ENCODE data around the gene LCE2B. TPM values are rescaled to one million over a fixed set of nuclear protein-coding genes. Genes with fewer than 3 reads are reported as not detected.
A peak's percentile ranks its signal among the peaks of the same experiment; 100 is the strongest.
"Not testable (repeated sequence)": the region's sequence is repeated elsewhere in the genome, so short reads cannot be mapped to it uniquely, and the experiment has no call there.

The LCE2B gene, protein sequence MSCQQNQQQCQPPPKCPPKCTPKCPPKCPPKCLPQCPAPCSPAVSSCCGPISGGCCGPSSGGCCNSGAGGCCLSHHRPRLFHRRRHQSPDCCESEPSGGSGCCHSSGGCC
- not detected in 2 replicates for total RNA-seq
- polyA plus RNA-seq (2012) = not detected

DNA sequence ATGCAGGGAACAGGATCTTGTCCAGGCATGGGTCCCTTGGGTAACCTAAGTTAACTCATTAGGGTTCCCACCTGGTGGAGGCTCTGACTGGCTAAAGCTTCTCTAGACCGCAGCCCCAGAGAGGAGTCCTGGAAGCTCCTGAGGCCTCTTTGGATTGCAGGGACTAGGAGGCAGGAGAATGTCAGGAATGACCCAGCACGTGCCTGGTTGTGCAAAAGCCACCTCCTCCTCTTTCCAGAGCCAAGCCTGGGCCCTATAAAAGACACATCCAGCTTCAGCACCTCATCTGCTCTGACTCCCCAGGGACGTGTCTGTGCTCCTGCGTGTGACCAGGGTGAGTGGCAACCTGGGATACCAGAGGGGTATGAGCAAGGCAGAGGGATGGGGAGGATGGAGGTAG is at the start of gene LCE2B:
LCE2B (plus strand) TSS at position 301 of the 400 bp plus-strand sequence. CDS start 721 bp downstream, outside the sequence.
- not testable (repeated sequence) for DNase-seq (ENCODE audit: low read depth)

DNA sequence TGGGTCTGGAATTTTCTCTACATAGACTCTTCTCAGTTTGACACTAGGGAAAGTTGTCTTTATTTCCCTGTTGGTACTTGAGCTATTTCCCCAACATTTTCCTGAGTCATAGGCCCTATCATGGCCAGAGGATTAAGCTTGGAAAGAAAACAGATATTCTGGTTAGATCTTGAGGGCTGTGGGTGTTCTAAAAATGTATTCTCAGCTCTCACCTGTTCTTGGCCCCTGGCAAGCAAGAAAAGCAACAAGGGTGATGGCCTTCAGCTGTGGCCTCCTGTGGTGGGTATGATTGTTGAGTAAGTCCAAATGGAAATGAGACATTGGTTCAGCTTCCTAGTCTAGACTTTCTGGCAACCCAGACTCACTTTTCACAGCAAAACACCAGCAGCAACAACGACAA is 45.6 kb upstream of the LCE2B start:
- peak; percentile 92 for DNase-seq (ENCODE audit: low read depth)

DNA sequence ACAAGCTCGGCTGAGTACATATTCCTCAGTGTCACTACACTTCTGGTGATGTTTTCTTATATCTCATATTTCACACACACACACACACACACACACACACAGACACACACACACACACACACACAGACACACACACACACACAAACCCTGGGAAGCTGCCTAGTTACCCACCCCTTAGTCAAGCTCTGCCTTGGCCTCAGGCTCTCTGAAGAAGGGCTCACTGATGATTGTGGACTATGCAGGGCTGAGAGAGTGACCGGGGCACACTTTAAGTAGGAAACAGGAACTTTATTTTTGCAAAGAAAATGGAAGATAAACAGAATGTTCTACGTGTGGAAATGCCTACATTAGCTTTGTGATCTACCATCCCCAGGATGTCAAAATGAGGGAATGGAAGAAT is 42.0 kb upstream of the LCE2B start:
- DNase-seq (ENCODE audit: low read depth) = peak; percentile 22

DNA sequence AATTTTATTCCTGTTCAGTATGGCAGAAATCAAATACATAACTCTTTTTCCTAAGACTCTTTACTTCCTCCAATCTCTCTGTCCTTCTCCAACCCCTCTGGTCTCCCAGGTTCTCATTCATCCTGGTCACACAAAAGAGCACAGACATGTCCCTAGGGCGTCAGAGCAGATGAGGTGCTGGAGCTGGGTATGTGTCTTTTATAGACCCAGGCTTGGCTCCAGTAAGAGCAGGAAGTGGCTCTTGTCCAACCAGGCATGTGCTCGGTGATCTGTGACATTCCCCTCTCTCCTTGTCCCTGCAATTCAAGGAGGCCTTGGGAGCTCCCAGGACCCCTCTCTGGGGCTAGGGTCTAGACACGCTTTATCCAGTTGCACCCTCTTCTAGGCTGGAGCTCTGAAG is 40.8 kb upstream of the LCE2B start:
- peak; percentile 64 for DNase-seq (ENCODE audit: low read depth)

DNA sequence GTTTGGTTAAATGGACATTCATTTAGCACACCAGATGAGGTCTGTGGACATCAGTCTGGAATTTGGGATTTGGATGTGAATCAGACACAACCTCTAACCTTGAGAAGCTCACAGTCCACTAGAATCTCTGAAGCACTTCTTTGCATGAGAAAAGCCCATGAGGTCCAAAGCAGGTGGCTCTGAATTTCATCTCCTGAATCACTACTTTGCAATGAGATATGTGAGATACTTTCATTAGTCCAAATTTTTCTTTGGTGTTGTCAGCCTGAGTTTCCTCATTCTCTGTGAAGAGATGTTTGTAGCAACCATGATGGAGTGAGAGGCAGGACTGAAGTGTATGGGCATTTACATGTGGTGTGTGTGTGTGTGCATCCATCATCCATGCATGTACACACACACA is 39.3 kb upstream of the LCE2B start:
- DNase-seq (ENCODE audit: low read depth) = peak; percentile 13

DNA sequence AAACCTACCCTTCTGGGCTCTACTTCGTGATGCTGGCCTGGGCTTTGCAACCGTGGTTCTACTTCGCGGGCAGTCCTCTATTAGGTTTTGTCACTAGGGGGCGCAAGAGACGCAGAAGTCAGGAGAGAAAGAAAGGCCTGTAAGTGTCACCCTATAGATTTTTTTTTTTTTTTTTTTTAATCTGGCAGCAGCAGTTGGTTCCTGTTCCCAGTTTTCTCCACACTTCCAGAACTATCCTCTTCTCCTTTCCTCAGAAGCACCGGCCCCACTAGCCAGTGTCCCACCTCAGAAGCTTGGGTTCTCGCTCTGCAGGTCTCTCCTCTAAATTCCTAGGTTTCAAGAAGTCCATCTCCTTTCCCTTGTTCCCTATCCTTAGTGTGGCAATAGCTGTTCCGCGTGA is 31.8 kb upstream of the LCE2B start:
- peak; percentile 50 for DNase-seq (ENCODE audit: low read depth)

DNA sequence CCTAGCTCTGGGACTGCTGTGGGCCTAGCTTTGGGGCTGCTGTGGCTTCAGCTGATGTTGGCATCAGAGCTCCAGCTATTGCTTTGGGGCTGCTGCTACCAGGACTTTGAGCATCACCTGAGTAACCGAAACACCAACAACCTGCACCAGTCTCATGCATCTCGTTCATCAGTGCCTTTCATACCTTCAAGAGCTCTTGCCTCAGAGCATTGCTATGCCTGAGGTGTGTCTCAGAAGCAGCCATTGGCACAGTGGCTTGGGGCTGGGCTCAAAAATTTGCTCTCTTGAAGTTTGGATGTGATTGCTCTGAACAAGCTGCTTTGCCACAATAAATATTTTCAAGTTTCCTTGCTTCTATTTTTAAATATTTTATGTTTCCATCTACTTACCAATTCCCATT is 29.5 kb upstream of the LCE2B start:
- DNase-seq (ENCODE audit: low read depth) = no peak

DNA sequence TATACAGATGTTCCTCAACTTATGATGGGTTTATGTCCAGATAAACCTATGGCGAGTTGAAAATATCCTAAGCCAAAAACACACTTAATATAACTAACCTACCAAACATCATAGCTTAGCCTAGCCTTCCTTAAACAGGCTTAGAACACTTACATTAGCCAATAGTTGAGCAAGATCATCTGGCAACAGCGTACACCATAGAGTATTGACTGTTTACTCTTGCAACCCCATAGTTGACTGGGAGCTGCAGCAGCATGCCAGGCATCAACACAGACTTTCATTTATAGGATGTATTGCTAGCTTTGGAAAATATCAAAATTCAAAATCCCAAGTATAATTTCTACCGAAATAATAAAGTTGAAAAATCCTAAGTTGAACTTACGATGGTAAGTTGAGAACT is 28.2 kb upstream of the LCE2B start:
- DNase-seq (ENCODE audit: low read depth) = no peak

DNA sequence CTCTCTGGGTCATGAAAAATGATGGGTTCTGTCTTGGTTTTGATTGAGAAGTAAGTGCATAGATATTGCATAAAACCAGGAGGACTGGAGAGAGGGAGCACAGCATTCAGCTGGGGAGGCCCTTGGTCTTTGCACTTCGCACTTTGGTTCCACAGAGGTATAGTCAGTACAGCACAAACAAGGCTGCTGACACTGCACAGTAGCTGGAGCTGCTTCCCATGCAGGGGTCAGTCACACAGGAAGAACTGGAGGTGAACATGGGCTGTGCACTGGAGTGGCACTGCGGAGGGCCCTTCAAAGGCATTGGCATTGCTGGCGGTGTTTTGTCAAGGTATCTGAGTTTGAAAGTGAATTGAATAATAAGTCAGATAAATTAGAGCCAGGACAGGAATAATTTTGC is 27.3 kb upstream of the LCE2B start:
- no peak for DNase-seq (ENCODE audit: low read depth)

DNA sequence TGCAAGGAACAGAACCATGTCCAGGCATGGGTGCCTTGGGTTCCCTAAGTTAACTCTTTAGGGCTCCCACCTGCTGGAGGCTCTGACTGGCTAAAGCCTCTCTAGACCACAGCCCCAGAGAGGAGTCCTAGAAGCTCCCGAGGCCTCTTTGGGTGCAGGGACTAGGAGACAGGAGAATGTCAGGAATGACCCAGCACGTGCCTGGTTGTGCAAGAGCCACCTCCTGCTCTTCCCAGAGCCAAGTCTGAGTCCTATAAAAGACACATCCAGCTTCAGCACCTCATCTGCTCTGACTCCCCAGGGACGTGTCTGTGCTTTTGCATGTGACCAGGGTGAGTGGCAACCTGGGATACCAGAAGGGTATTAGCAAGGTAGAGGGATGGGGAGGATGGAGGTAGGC is 22.8 kb upstream of the LCE2B start, which contains the start of gene LCE2D:
LCE2D (plus strand) TSS at position 283 of the 400 bp plus-strand sequence. CDS start 726 bp downstream, outside the sequence.
- DNase-seq (ENCODE audit: low read depth) = no peak

DNA sequence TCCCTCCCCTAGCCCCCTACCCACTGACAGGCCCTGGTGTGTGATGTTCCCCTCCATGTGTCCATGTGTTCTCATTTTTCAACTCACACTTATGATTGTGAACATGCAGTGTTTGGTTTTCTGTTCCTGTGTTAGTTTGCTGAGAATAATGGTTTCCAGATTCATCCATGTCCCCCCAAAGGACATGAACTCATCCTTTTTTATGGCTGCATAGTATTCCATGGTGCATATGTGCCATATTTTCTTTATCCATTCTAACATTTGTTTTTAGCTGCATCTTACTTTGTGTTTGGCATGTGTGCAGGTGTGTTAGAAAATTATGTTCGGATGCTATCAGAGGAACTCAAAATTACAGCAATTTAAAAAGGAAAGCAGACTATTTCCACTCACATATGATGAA is 19.8 kb upstream of the LCE2B start:
- not testable (repeated sequence) for DNase-seq (ENCODE audit: low read depth)

DNA sequence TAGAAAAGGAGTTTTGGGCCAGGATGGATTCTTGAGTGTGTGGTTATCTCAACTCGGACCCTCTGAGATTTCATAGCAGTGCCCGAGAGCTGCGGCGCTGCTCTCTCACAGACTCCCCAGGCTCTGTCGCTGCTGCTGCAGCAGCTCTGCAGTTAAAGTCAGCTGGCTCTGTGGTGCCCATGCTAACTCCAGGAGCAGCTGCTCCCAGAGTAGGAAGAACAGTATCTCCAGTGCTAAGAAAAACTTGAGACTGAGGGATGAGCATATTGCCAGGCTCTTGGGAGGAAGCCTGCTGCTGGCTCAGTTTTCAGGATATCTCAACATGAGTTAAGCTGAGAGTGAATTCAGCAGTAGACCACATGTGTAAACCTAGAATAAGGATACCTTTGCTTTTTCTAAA is 18.3 kb upstream of the LCE2B start:
- DNase-seq (ENCODE audit: low read depth) = peak; percentile 34

DNA sequence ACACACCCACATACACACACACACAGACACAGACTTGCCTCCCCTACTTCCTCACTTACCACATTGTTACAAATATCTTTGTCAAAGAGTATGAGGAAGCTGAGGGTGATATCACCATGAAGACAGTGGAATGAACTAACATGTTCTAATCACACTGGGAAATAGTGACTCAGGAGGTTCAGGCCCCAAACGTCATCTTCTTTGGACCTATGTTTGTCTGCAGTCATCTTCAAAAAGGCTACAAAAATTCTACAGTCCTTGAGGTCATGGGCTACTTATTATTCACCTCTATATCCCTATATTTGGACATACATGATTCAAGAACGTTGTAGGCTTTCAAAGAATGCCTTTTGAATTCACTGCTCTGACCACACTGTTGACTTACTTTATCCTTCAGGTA is 12.9 kb upstream of the LCE2B start:
- DNase-seq (ENCODE audit: low read depth) = no peak

DNA sequence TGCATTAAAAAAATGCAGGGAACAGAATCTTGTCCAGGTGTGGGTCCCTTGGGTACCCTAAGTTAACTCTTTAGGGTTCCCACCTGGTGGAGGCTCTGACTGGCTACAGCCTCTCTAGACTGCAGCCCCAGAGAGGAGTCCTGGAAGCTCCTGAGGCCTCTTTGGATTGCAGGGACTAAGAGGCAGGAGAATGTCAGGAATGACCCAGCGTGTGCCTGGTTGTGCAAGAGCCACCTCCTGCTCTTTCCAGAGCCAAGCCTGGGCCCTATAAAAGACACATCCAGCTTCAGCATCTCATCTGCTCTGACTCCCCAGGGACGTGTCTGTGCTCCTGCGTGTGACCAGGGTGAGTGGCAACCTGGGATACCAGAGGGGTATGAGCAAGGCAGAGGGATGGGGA is 10.9 kb upstream of the LCE2B start, which contains the start of gene LCE2C:
LCE2C (plus strand) TSS at position 297 of the 400 bp plus-strand sequence. CDS start 737 bp downstream, outside the sequence.
- not testable (repeated sequence) for DNase-seq (ENCODE audit: low read depth)

DNA sequence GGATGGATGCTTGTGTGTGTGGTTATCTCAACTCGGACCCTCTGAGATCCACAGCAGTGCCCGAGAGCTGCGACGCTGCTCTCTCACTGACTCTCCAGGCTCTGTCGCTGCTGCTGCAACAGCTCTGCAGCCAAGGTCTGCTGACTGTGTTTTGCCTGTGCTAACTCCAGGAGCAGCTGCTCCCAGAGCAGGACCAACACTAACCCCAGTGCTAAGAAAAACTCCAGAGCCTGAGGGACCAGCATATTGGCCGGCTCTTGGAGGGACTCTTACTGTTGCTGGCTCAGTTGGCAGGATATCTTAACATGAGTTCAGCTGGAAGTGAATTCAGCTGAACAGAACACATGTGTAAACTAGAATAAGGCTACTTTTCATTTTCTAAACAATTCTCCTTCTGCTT is 6.5 kb upstream of the LCE2B start:
- DNase-seq (ENCODE audit: low read depth) = peak; percentile 33

DNA sequence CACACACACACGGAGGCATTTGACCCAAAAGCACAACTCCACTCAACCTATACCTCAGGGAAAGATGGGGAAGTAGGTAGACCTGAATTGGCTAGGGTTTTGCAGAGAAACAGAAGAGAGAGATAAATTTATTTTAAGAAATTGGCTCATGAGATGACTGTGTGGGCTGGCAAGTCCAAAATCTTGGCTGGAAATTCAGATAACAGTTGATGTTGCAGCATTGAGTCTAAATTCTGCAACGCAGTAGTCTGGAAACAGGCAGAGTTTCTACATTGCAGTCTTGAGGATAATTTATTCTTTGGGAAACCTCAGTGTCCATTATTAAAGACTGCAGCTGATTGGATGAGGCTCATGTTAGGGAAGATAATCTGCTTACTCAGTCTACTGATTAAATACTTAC is 4.3 kb upstream of the LCE2B start:
- DNase-seq (ENCODE audit: low read depth) = no peak

DNA sequence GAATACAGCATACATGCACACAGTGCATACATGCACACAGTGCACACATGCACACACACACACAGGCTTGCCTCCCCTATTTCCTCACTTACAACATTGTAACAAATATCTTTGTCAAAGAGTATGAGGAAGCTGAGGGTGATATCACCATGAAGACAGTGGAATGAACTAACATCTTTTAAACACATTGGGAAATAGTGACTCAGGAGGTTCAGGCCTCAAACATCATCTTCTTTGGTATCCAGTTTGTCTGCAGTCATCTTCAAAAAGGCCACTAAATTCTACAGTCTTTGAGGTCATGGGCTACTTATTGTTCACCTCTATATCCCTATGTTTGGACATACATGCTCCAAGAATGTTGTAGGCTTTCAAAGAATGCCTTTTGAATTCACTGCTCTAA is 2.1 kb upstream of the LCE2B start:
- no peak for DNase-seq (ENCODE audit: low read depth)

DNA sequence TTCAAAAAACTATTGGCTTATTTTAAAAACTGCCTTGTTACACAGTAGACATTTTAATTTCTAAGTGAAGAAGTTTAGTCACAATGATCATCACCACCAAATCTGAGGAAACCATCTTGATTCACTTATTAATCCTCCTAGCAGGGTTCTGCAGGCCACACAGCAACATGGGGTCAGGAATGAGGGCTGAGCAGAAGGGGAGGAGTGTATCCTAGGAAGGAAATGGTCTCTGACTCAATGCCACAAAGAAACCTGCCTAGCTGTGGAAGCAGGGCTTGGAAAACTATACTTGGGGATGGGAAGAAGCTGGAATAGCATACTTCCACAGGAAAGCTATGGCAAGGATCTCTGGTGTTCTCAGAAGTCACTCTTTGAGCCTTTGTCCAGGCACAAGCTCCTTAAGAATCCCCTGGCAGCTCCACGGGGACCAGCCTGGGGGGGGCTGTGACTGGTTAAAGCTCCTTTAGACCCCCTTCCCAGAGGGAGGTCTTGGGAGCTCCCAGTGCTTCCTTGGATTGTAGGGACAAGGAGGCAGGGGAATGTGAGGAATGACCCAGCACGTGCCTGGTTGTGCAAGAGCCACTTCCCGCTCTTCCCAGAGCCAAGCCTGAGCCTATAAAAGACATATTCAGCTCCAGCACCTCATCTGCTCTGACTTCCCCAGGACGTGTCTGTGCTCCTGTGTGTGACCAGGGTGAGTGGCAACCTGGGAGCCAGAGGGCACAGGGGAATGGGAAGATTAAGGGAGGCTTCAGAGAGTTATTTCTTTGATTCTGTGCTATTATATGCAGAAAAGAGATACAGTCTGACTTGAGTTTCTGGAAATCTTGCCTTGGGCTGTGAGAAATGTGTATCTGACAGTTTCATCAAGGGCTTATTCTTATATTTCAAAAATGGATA is 12.0 kb downstream of the LCE2B start, which contains the start of gene LCE2A:
LCE2A (plus strand) TSS at position 645 of the 900 bp plus-strand sequence. CDS start 557 bp downstream, outside the sequence.
- no peak for DNase-seq (ENCODE audit: low read depth)

DNA sequence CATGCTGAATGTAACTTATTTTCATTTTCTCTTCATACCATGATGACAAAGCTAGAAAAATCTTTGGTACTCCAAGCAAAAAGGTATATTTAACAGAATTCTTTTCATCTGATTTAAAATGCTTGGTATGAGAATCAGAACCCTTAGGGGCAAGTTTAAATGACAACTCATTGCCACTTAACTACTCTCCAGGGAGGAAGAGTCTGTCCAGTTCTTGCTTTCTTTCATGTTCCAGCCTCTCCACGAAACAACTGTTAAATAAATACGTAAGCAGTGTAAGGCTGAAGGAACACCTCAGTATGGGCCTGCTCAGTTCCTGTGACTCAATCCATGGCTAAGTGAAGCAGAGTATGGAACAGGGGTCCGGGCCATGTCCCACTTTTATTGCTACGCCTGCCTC is 13.8 kb downstream of the LCE2B start:
- no peak for DNase-seq (ENCODE audit: low read depth)

DNA sequence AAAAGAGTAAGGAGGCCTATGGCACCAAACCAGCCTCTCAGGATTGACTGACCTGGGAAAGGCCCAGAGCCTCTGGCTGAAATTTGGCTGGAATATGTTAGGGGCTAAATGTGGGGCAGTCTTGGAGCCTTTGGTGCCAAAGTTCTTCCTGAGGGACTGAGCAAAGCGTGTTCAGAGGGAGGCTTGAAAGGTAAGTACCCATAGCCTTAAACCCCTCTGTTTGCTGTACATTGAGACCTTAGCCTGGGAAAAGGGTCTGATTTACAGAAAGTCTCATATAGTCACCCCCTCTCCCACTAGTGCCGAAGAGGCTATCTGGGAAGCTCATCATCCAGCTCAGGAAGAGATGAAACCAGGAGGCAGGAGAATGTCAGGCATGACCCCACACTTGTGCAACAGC is 21.9 kb downstream of the LCE2B start, which contains the start of gene LCE4A:
LCE4A (plus strand) TSS at position 301 of the 400 bp plus-strand sequence. CDS start 916 bp downstream, outside the sequence.
- no peak for DNase-seq (ENCODE audit: low read depth)

DNA sequence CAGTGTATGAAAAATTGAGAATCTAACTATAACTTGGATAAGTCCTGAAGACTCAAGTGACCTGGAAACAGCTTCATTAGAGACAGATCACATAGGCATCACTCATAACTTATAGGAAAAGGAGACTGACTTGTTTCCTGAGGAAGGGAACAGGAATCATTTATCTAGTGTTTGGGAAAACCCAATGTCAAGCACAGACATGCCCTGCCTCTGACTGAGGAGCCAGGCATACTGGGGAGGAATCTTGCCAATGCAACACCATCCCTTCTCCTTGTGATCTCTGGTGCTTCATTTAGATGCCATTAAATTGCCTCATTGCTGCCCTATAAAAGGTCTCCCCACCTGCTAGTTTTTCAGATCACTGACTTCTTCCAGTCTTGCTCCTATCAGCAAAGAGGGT is 32.3 kb downstream of the LCE2B start:
- DNase-seq (ENCODE audit: low read depth) = no peak

DNA sequence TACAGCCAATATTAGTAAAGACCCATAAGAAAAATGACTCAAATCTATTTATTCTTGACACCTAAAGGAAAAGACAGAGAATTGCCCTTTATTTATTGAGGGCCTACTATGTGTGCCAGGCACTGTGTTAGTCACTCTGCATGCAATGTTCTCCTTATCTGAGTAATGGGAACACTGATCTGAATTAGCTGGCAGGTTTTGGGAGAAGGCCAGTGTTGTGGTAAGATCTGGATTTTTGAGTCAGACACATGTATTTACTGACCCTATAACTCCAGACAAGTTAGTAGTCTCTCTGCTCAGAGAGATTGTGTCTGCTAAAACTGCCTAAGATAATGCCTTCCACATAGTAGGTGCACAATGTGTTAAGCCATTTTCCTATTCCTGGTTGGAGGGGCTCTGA is 39.3 kb downstream of the LCE2B start:
- no peak for DNase-seq (ENCODE audit: low read depth)

Measured in myocyte (in vitro differentiated cells).